Upper lobe of left lung (tissue), 6 donors: ENCODE results near the gene UNC13C. TPM values are rescaled to one million over a fixed set of nuclear protein-coding genes. Genes with fewer than 3 reads are reported as not detected.

Source experiments
- ATAC-seq, 2 donors: fragments of 200-7000 bp; cut with Tn5 transposase; one replicate each; pipeline ENCODE4 v1.9.1; 2022; ENCODE audit warnings: mild to moderate bottlenecking in 2 of 2, moderate library complexity in 2 of 2; ENCODE audit not compliant: low FRiP score in 2 of 2
- DNase-seq, 2 donors: peaks; one replicate each; pipeline ENCODE4 v3.0.0-alpha.2; 2019 to 2020
- H3K27ac ChIP-seq, 4 donors: fragments of 200-600 bp; sonication (generic); one replicate each; pipeline ENCODE4 v1.5.1; 2016 to 2019
- H3K27me3 ChIP-seq, 4 donors: fragments of 200-600 bp; sonication (generic); one replicate each; pipeline ENCODE4 v1.5.1; 2017 to 2019
- H3K36me3 ChIP-seq, 4 donors: fragments of 200-600 bp; sonication (generic); one replicate each; pipeline ENCODE4 v1.5.1; 2016 to 2019
- H3K4me1 ChIP-seq, 4 donors: fragments of 200-600 bp; sonication (generic); one replicate each; pipeline ENCODE4 v1.5.1; 2018 to 2019
- H3K4me3 ChIP-seq, 4 donors: fragments of 200-600 bp; sonication (generic); one replicate each; pipeline ENCODE4 v1.5.1; 2017 to 2019; ENCODE audit warnings: mild to moderate bottlenecking in 2 of 4, moderate library complexity in 1 of 4
- H3K9me3 ChIP-seq, 4 donors: fragments of 200-600 bp; sonication (generic); one replicate each; pipeline ENCODE4 v1.5.1; 2018 to 2019
- CTCF ChIP-seq, 6 experiments: fragments of 450-650 bp in 4 of 6; fragments of 200-600 bp in 2 of 6; sonication (generic) in 2 of 6; IDR thresholded peaks; one replicate each; pipeline ENCODE4 v1.5.1; 2016 to 2019; ENCODE audit warnings: antibody characterized with exemption in 6 of 6
- EP300 ChIP-seq, 4 donors: sonication (generic); formaldehyde crosslinking; IDR thresholded peaks; one replicate each; pipeline ENCODE4 v1.5.1; 2017; ENCODE audit warnings: antibody characterized with exemption in 4 of 4, control low read depth in 2 of 4
- POLR2A ChIP-seq, 4 donors: fragments of 450-650 bp; IDR thresholded peaks; one replicate each; pipeline ENCODE4 v1.5.1; 2016 to 2017; ENCODE audit warnings: antibody characterized with exemption in 4 of 4, mild to moderate bottlenecking in 2 of 4
- POLR2AphosphoS5 ChIP-seq, 2 donors: sonication (generic); formaldehyde crosslinking; IDR thresholded peaks; one replicate each; pipeline ENCODE4 v1.5.1; 2017; ENCODE audit warnings: antibody characterized with exemption in 2 of 2
- WGBS, 2 donors: methylation state at CpG; one replicate each; pipeline ENCODE4 v1.1.5; 2017 to 2018; 5-methylcytosine and 5-hydroxymethylcytosine counted together
- total RNA-seq, 6 donors: library from RNA; depleted of rRNA in 4 of 6; stranded (reverse); fragments of >200 nt in 4 of 6; gene quantifications; one replicate each; pipeline versions ENCODE4 v1.1.0 to v1.2.1, GENCODE V29; 2016 to 2021
- donor health status: DM: no; HTN: no; CAD: no; lungs with moderate emphysema.
- donor health status: DM: no; HTN: yes; CAD: no; lungs with severe emphysema.

The UNC13C gene
- total RNA-seq, 6 donors from 2014 or later: 0.07 to 1.0 (median 0.34) TPM

- 87 to 93% methylated on average over 7 of the region's 7 CpGs for WGBS, 2 donors
- peaks cover 0 to under 1% (median 0%) of the 10 kb centered on the region in 4 donors for H3K9me3 ChIP-seq
- H3K4me1 ChIP-seq: no peaks in the 10 kb centered on the region
- H3K36me3 ChIP-seq: no peaks in the 10 kb centered on the region
- no peak overlapping the region for H3K4me3 ChIP-seq
- ATAC-seq: no peak
- no peak overlapping the region for H3K27ac ChIP-seq
- no peaks in the 10 kb centered on the region for H3K27me3 ChIP-seq
- no peak for TF ChIP-seq POLR2A (IDR thresholded peaks at IDR 0.05)
- TF ChIP-seq EP300 (IDR thresholded peaks at IDR 0.05): no peak
- no peak for TF ChIP-seq POLR2AphosphoS5 (IDR thresholded peaks at IDR 0.05)
- no peak for TF ChIP-seq CTCF (IDR thresholded peaks at IDR 0.05)
- DNase-seq: no peak
Observed at GRCh38 chr15:54206586-54207321, 228.5 kb downstream of the UNC13C start.

GRCh38 chr15:54208786-54209185 is 230.5 kb downstream of the UNC13C start:
- no peak for TF ChIP-seq EP300 (IDR thresholded peaks at IDR 0.05)
- TF ChIP-seq CTCF (IDR thresholded peaks at IDR 0.05): no peak
- no peak for TF ChIP-seq POLR2AphosphoS5 (IDR thresholded peaks at IDR 0.05)
- no peak for TF ChIP-seq POLR2A (IDR thresholded peaks at IDR 0.05)
- no peak overlapping the region for H3K27ac ChIP-seq
- no peaks in the 10 kb centered on the region for H3K36me3 ChIP-seq
- ATAC-seq: no peak
- H3K27me3 ChIP-seq: no peaks in the 10 kb centered on the region
- no peak overlapping the region for H3K4me3 ChIP-seq
- no peak for DNase-seq
- H3K9me3 ChIP-seq: no peaks in the 10 kb centered on the region
- 45 to 77% methylated on average over 2 of the region's 2 CpGs for WGBS, 2 donors
- H3K4me1 ChIP-seq: no peaks in the 10 kb centered on the region

- WGBS, 2 donors: 75 to 77% methylated on average over 2 of the region's 2 CpGs
- no peaks in the 10 kb centered on the region for H3K36me3 ChIP-seq
Observed at GRCh38 chr15:54212635-54213034, 234.4 kb downstream of the UNC13C start.

GRCh38 chr15:54226455-54226854 is 248.2 kb downstream of the UNC13C start:
- peak in 1 of 2 donors; percentile 15 for DNase-seq
- Histone ChIP-seq H3K27me3 (no peaks in the 10 kb centered on the region), H3K4me1 (no peaks in the 10 kb centered on the region), H3K36me3 (no peaks in the 10 kb centered on the region), H3K9me3 (peaks cover 0 to 10% (median 0%) of the 10 kb centered on the region in 4 donors), H3K27ac (no peak overlapping the region), H3K4me3 (no peak overlapping the region)
- no peak for TF ChIP-seq CTCF (IDR thresholded peaks at IDR 0.05)
- no peak for TF ChIP-seq EP300 (IDR thresholded peaks at IDR 0.05)
- TF ChIP-seq POLR2AphosphoS5 (IDR thresholded peaks at IDR 0.05): no peak
- TF ChIP-seq POLR2A (IDR thresholded peaks at IDR 0.05): no peak
- ATAC-seq: peak in 1 of 2 donors; percentile 19
- 86 to 88% methylated on average over 1 to 4 of the region's 4 CpGs for WGBS, 2 donors

More at GRCh38 chr15:54212635-54213034, 234.4 kb downstream of the UNC13C start:
- Histone ChIP-seq H3K4me1 (no peaks in the 10 kb centered on the region), H3K4me3 (no peak overlapping the region), H3K27me3 (no peaks in the 10 kb centered on the region), H3K27ac (no peak overlapping the region), H3K9me3 (no peaks in the 10 kb centered on the region)
- DNase-seq (no peak), ATAC-seq (no peak)
- TF ChIP-seq EP300 (IDR thresholded peaks at IDR 0.05): no peak
- TF ChIP-seq POLR2AphosphoS5 (IDR thresholded peaks at IDR 0.05): no peak
- TF ChIP-seq POLR2A (IDR thresholded peaks at IDR 0.05): no peak
- TF ChIP-seq CTCF (IDR thresholded peaks at IDR 0.05): no peak

GRCh38 chr15:54227569-54227968 is 249.3 kb downstream of the UNC13C start:
- TF ChIP-seq POLR2A (IDR thresholded peaks at IDR 0.05) (no peak), EP300 (IDR thresholded peaks at IDR 0.05) (no peak), CTCF (IDR thresholded peaks at IDR 0.05) (no peak), POLR2AphosphoS5 (IDR thresholded peaks at IDR 0.05) (no peak)
- Histone ChIP-seq H3K9me3 (peaks cover 0 to 10% (median 0%) of the 10 kb centered on the region in 4 donors), H3K36me3 (no peaks in the 10 kb centered on the region), H3K4me3 (no peak overlapping the region), H3K4me1 (no peaks in the 10 kb centered on the region), H3K27me3 (no peaks in the 10 kb centered on the region), H3K27ac (no peak overlapping the region)
- peak in 1 of 2 donors; percentile 51 for ATAC-seq
- 93 to 100% methylated on average over 3 to 4 of the region's 4 CpGs for WGBS, 2 donors
- DNase-seq: no peak
